Heart left ventricle (tissue), 13 donors: ENCODE data around the gene SMYD1.

ENCODE experiments used
- CTCF ChIP-seq, 12 donors: fragments of 200-600 bp; sonication (generic) in 4 of 12; IDR thresholded peaks; one replicate each; pipeline versions ENCODE4 v1.5.0 to v1.8.0; 2018 to 2022; ENCODE audit warnings: antibody characterized with exemption in 12 of 12, mild to moderate bottlenecking in 5 of 12
- POLR2A ChIP-seq, 2 donors: fragments of 450-650 bp; IDR thresholded peaks; one replicate each; pipeline ENCODE4 v1.6.1; 2017; ENCODE audit warnings: antibody characterized with exemption in 2 of 2, mild to moderate bottlenecking in 2 of 2, moderate library complexity in 2 of 2
- donor health status: ischemic (EF 13 %, LVEDD 7.1; RV severe dilation, severe dysfunction).
- donor health status: DM: no; HTN: yes; CAD: no.
- donor health status: DM: no; HTN: no; CAD: no.
- donor health status: ischemic (EF 25% LVEDD 6.9; RV normal size, moderate dysfunction).
- donor health status: ischemic (EF 25% LVEDD 5.7; RV mildly dilated, moderate dysfunction).
- donor health status: ischemic (EF 35%, LVEDD 5.7; RV mildly dilated, moderate dysfunction).
- donor health status: nonischemic (EF 11% LVEDD 7.7; RV severe dilation, severe dysfunction).
- donor health status: DM: yes; HTN: yes; CAD: no.
- donor health status: PGD.
- donor health status: ischemic (EF 29% LVEDD 5.4; RV normal size, mild dysfunction).
- donor health status: nonischemic (EF 23%, LVEDD 6.1; RV moderate dilation, normal function).

DNA sequence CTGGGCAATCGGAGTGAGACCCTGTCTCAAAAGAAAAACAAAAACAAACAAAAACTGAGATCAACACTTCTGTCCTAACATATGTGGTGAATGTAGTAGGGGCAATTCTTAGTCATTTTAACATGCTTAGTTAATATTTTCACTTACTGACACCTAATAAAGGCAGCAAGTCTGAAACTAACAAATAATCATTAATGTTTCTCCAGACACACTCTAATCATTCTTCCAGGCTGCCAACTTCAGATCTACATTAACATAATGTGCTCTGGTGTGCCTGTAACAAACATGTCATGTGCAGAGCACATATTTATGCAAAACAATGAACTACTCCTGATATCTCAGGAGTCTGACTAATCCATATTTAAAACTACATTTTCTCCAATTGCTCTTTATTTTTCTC, 18.0 kb upstream of the SMYD1 start:
- no peak for TF ChIP-seq CTCF (IDR thresholded peaks at IDR 0.05)
- TF ChIP-seq POLR2A (IDR thresholded peaks at IDR 0.05) = no peak
